ENCODE measurements around the gene NAGPA. TPM values are rescaled to one million over a fixed set of nuclear protein-coding genes. Genes with fewer than 3 reads are reported as not detected.

The NAGPA gene
- total RNA-seq, 1 experiment from 2014 or later, result 15.9 TPM

- Histone ChIP-seq H3K36me3 (ENCODE audit: control insufficient read depth, insufficient read depth, low read length) (no peaks in the 10 kb centered on the region), H3K27me3 (replicated peaks; ENCODE audit: control insufficient read depth, insufficient read depth, low read length) (no peaks in the 10 kb centered on the region; the same call in 1 of the 2 replicates), H3K9me3 (no peaks in the 10 kb centered on the region), H3K4me1 (no peaks in the 10 kb centered on the region), H3K4me3 (ENCODE audit: low read depth, low read length) (no peak overlapping the region)
- H3K4me3 Mint-ChIP-seq (ENCODE audit: unreplicated experiment), result no peak overlapping the region
- BruUV-seq (replicated peaks), result no TSS peak
- no peak for TF ChIP-seq CTCF (IDR thresholded peaks at IDR 0.05; ENCODE audit: insufficient read depth in 1 of 2, low read depth in 1 of 2, low read length in 1 of 2, severe bottlenecking in 1 of 2, unreplicated experiment in 1 of 2)
- DNase-seq, result no peak
- ChIA-PET POLR2A (no interaction called here), CTCF (no interaction called here)
- no peaks in the 10 kb centered on the region for H3K9me3 Mint-ChIP-seq (ENCODE audit: unreplicated experiment)
- no peaks in the 10 kb centered on the region for H3K36me3 Mint-ChIP-seq (ENCODE audit: insufficient read depth, unreplicated experiment)
- H3K27me3 Mint-ChIP-seq (ENCODE audit: insufficient read depth, unreplicated experiment), result peaks cover 8% of the 10 kb centered on the region
- intact Hi-C loops (cut with micrococcal nuclease; ENCODE audit: unreplicated experiment), result no loop called here
- H3K4me1 Mint-ChIP-seq (ENCODE audit: low read depth, unreplicated experiment), result no peaks in the 10 kb centered on the region
- H3K27ac Mint-ChIP-seq (ENCODE audit: unreplicated experiment), result no peak overlapping the region
These were observed 33.1 kb downstream of the NAGPA start for GRCh38 chr16:5000573-5001001.

- no peak for TF ChIP-seq CTCF (IDR thresholded peaks at IDR 0.05; ENCODE audit: insufficient read depth in 1 of 2, low read depth in 1 of 2, low read length in 1 of 2, severe bottlenecking in 1 of 2, unreplicated experiment in 1 of 2)
- no peak for DNase-seq
- no peak overlapping the region for H3K4me3 ChIP-seq (ENCODE audit: low read depth, low read length)
- Mint-ChIP-seq H3K4me3 (ENCODE audit: unreplicated experiment) (no peak overlapping the region), H3K9me3 (ENCODE audit: unreplicated experiment) (no peaks in the 10 kb centered on the region), H3K27me3 (ENCODE audit: insufficient read depth, unreplicated experiment) (peaks cover 4% of the 10 kb centered on the region), H3K4me1 (ENCODE audit: low read depth, unreplicated experiment) (no peaks in the 10 kb centered on the region), H3K36me3 (ENCODE audit: insufficient read depth, unreplicated experiment) (no peaks in the 10 kb centered on the region), H3K27ac (ENCODE audit: unreplicated experiment) (no peak overlapping the region)
- H3K9me3 ChIP-seq, result no peaks in the 10 kb centered on the region
- CTCF ChIA-PET, result no interaction called here
- no TSS peak for BruUV-seq (replicated peaks)
- H3K4me1 ChIP-seq, result no peaks in the 10 kb centered on the region
- no peaks in the 10 kb centered on the region for H3K36me3 ChIP-seq (ENCODE audit: control insufficient read depth, insufficient read depth, low read length)
- intact Hi-C loops (cut with micrococcal nuclease; ENCODE audit: unreplicated experiment), result no loop called here
- POLR2A ChIA-PET, result no interaction called here
- no peaks in the 10 kb centered on the region for H3K27me3 ChIP-seq (replicated peaks; ENCODE audit: control insufficient read depth, insufficient read depth, low read length)
These were observed 38.9 kb downstream of the NAGPA start for GRCh38 chr16:4994719-4995434.

DNA sequence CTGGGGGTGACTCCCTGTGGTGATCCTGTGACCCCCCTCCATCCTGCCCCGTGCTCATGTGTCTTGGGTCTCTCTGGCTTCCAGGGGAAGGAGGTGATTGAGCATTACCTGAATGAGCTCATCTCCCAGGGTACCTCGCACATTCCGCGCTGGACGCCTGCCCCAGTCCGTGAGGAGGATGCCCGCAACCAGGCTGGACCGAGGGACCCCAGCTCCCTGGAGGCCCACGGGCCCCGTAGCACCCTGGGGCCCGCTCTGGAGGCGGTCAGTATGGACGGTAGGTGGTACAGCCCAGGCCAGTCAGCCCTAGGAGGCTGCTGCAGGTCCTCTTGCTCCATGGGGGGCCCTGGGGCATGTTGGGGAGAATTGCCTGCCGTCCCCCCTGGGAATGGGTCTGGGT is 42.0 kb downstream of the NAGPA start:
- POLR2A ChIA-PET, result no interaction called here
- no peak for TF ChIP-seq CTCF (IDR thresholded peaks at IDR 0.05; ENCODE audit: insufficient read depth in 1 of 2, low read depth in 1 of 2, low read length in 1 of 2, severe bottlenecking in 1 of 2, unreplicated experiment in 1 of 2)
- Mint-ChIP-seq H3K9me3 (ENCODE audit: unreplicated experiment) (no peaks in the 10 kb centered on the region), H3K36me3 (ENCODE audit: insufficient read depth, unreplicated experiment) (no peaks in the 10 kb centered on the region), H3K4me1 (ENCODE audit: low read depth, unreplicated experiment) (no peaks in the 10 kb centered on the region), H3K27me3 (ENCODE audit: insufficient read depth, unreplicated experiment) (peaks cover 8% of the 10 kb centered on the region), H3K27ac (ENCODE audit: unreplicated experiment) (no peak overlapping the region), H3K4me3 (ENCODE audit: unreplicated experiment) (no peak overlapping the region)
- BruUV-seq (replicated peaks), result no TSS peak
- no peaks in the 10 kb centered on the region for H3K9me3 ChIP-seq
- H3K4me1 ChIP-seq, result no peaks in the 10 kb centered on the region
- CTCF ChIA-PET, result no interaction called here
- no peak for DNase-seq
- H3K36me3 ChIP-seq (ENCODE audit: control insufficient read depth, insufficient read depth, low read length), result no peaks in the 10 kb centered on the region
- H3K27me3 ChIP-seq (replicated peaks; ENCODE audit: control insufficient read depth, insufficient read depth, low read length), result no peaks in the 10 kb centered on the region
- no peak overlapping the region for H3K4me3 ChIP-seq (ENCODE audit: low read depth, low read length)
- intact Hi-C loops (cut with micrococcal nuclease; ENCODE audit: unreplicated experiment), result no loop called here

Measured in Caco-2 (cell line).